H7 (cell line): ENCODE measurements around the gene DHRS1. TPM values are rescaled to one million over a fixed set of nuclear protein-coding genes. Genes with fewer than 3 reads are reported as not detected.

Experiments
- DNase-seq: peaks from one replicate; pipeline ENCODE4 v3.0.0; 2012
- H3K27me3 ChIP-seq: 2 replicates; pipeline ENCODE4 v1.6.0; 2011; ENCODE audit warnings: mild to moderate bottlenecking, low read length; ENCODE audit not compliant: control insufficient read depth, insufficient read depth
- H3K36me3 ChIP-seq: replicated peaks from 2 replicates; pipeline ENCODE4 v1.5.1; 2011; ENCODE audit warnings: low read length; ENCODE audit not compliant: control insufficient read depth, insufficient read depth
- H3K4me3 ChIP-seq: 2 replicates; pipeline ENCODE4 v1.5.1; 2011; ENCODE audit warnings: low read depth, mild to moderate bottlenecking, control low read depth, low read length, moderate library complexity; ENCODE audit not compliant: insufficient read depth
- total RNA-seq: library from RNA; depleted of rRNA; stranded (reverse); fragments of >200 nt; shearing (Covaris generic); gene quantifications from 2 replicates; pipeline ENCODE4 v1.2.3, GENCODE V29; 2014

Gene DHRS1
- total RNA-seq, 1 experiment from 2014 or later, result 18.8 TPM

DNA sequence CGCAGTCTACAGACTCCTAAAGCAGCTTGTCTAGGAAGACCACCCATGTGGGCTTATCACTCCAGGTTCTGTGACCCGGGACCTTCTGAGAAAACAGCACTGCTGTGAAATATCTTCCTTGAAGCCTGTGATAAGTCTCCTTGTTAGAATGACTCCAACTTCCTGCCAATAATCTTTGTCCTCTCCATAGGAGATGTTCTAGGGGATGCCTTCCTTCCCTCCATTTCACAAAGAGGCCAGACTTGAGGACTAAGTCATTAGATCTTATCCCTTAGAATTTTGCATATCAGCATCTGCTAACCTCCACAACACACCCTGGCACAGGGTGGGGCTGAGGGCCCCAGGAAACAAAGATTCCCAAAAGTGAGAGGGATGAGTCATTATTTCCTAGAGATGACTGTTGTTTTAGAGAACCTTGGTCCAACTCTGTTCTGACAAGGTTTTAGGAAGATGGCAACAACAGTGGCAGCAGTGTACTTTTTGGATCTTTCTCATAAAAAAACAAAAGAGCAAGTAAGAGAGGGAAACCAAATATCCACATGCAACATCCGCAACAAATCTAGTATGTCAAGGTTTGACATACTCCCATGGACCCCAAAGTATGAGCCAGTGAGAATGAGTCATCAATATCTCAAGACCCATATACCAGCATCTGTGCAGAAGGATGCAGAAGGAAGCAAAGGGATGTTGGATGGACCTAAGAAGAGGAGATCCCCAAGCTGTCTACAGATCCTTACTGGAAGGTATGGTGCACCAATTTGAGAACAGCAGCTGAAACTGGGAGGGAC is 17.8 kb upstream of the DHRS1 start:
- no peaks in the 10 kb centered on the region for H3K36me3 ChIP-seq
- H3K27me3 ChIP-seq, result peaks cover 18% of the 10 kb centered on the region
- DNase-seq, result no peak
- no peak overlapping the region for H3K4me3 ChIP-seq

DNA sequence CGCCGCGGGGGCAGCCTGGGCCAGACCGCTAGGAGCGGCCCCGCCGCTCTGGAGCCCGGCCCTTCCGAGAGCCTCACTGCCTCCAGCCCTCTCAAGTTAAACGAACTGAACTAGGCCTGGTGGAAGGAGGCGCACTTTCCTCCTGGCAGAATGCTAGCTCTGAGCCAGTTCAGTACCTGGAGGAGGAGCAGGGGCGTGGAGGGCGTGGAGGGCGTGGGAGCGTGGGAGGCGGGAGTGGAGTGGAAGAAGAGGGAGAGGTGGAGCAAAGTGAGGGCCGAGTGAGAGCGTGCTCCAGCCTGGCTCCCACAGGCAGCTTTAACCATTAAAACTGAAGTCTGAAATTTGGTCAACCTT is 17.0 kb upstream of the DHRS1 start:
- no peak overlapping the region for H3K4me3 ChIP-seq
- no peak for DNase-seq
- H3K27me3 ChIP-seq, result peaks cover 18% of the 10 kb centered on the region
- H3K36me3 ChIP-seq, result no peaks in the 10 kb centered on the region

DNA sequence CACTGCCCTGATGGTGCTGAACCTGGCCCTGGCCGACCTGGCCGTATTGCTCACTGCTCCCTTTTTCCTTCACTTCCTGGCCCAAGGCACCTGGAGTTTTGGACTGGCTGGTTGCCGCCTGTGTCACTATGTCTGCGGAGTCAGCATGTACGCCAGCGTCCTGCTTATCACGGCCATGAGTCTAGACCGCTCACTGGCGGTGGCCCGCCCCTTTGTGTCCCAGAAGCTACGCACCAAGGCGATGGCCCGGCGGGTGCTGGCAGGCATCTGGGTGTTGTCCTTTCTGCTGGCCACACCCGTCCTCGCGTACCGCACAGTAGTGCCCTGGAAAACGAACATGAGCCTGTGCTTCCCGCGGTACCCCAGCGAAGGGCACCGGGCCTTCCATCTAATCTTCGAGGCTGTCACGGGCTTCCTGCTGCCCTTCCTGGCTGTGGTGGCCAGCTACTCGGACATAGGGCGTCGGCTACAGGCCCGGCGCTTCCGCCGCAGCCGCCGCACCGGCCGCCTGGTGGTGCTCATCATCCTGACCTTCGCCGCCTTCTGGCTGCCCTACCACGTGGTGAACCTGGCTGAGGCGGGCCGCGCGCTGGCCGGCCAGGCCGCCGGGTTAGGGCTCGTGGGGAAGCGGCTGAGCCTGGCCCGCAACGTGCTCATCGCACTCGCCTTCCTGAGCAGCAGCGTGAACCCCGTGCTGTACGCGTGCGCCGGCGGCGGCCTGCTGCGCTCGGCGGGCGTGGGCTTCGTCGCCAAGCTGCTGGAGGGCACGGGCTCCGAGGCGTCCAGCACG is 16.4 kb upstream of the DHRS1 start:
- H3K27me3 ChIP-seq, result peaks cover 18% of the 10 kb centered on the region
- DNase-seq, result peak; percentile 91

DNA sequence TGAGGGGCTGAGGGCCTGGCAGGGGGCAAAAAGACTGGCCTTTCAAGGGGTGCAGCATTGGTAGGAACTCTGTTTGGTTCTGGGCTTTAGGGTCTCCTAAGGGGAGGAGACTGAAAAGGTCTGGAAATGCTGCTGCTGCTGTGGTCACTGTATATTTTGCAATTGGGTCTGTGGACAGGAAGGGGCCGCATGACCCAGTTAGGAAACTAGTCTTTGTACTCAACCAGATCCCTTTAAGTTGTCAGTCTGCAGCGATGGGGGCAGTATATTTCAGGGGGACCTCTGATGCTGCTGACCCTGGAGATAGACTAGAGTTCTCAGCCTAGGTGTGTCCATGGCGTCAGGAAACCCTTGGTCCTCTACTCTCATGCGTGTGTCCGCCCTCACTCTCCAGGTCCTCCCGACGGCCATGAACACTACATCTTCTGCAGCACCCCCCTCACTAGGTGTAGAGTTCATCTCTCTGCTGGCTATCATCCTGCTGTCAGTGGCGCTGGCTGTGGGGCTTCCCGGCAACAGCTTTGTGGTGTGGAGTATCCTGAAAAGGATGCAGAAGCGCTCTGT is 15.7 kb upstream of the DHRS1 start:
- Histone ChIP-seq H3K27me3 (peaks cover 18% of the 10 kb centered on the region), H3K4me3 (no peak overlapping the region), H3K36me3 (no peaks in the 10 kb centered on the region)
- no peak for DNase-seq

More for the DNA sequence above, 16.4 kb upstream of the DHRS1 start:
- Histone ChIP-seq H3K4me3 (no peak overlapping the region), H3K36me3 (no peaks in the 10 kb centered on the region)

DNA sequence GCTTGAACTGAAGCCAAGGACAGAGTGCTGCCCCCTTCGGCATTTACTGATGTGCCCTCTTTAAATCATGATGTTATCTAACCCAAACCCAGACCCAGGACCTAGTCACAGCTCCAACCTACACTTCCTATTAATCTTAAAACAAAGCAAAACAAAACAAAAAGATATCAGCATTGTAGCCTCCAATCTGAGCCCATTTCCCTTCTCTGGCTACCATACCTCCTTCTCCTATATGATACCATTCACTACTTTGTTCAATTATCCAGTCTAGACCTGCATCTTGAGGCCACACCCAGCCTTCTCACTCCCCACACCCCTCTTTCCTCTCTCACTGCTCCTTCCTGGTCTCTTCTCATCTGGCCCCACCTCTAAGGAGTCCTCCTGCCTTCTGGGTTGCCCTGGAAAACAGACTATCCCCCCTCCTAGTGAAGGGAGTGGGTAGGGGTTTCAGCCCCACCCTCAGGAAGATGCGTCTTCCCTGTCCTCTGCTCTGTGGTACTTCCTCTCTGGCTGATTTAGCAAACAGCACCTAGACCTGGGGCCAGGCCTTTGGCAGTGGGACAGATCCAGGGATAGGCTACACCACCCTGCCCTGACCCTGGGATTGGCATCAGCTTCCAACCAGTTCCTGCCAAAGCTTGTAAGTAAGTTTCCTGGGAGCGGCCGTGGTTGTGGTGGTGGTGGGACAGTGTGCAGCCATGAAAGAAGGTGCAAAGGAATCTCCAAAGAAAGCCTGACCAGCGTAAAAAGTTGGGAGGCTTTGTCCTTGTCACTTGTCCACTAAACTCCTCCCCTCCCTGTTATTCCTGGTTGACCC is 15.0 kb upstream of the DHRS1 start:
- H3K36me3 ChIP-seq, result 0 out of 2 replicates have a peak, but pooled peaks cover 1% of the 10 kb centered on the region
- H3K4me3 ChIP-seq, result no peak overlapping the region
- DNase-seq, result no peak
- peaks cover 15% of the 10 kb centered on the region for H3K27me3 ChIP-seq

DNA sequence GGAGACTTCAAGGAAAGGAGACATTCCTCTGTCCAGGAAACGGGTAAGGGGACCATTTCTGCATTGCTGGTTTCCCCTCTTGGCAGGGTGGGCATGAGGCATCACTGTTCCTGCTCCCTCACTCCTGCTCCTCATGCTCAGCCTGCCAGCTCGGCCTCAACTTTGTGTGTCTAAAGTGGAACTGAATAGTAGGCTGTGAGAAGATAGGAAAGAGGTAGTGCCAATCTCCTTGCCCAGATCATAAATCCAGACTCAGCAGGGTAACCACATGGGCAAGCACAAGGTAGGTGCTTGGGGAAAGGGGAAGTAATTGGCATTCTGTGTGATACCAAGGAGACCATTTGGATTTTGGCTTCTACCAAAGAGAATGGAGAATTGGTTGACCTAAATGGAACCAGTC is 14.3 kb upstream of the DHRS1 start:
- H3K4me3 ChIP-seq, result no peak overlapping the region
- H3K36me3 ChIP-seq, result 0 out of 2 replicates have a peak, but pooled peaks cover 1% of the 10 kb centered on the region
- DNase-seq, result no peak
- peaks cover 10% of the 10 kb centered on the region for H3K27me3 ChIP-seq

DNA sequence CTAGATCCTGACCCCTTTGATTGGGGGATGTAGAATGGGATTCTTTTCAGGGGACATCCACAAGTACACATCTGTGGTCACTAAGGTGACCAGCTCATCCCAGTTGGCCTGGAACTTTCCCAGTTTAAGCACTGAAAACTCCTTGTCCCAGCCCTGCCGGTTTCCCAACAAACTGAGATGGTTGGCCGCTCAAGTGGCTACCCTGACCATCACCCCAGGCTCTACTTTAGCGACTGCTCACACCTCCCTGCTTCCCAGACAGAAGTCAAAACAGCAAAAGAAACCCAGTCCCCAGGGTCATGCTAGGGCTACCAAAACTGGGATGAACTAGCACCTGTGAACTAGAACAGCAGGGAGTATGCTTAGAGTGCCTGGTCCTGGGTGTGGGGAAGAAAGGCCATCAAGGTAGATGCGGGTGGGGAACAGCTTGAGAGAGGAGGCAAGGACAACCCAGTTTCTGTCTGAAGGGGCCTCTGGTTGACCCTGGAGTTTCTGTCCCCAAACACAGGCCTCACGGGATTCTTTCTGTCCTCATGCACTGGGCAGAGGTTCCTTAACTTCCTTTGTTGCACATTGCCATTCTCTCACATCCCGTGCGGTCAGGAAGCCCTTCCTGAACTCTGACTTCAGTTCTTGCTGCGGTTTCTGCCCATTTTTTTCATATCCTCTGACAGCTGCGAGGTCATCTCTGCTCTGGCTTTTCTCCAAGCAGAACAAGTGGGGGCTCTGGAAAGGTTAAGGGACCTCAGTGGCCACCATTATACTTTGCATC is 13.3 kb upstream of the DHRS1 start:
- Histone ChIP-seq H3K27me3 (peaks cover 4% of the 10 kb centered on the region), H3K36me3 (peaks cover 5% of the 10 kb centered on the region), H3K4me3 (no peak overlapping the region)
- no peak for DNase-seq

DNA sequence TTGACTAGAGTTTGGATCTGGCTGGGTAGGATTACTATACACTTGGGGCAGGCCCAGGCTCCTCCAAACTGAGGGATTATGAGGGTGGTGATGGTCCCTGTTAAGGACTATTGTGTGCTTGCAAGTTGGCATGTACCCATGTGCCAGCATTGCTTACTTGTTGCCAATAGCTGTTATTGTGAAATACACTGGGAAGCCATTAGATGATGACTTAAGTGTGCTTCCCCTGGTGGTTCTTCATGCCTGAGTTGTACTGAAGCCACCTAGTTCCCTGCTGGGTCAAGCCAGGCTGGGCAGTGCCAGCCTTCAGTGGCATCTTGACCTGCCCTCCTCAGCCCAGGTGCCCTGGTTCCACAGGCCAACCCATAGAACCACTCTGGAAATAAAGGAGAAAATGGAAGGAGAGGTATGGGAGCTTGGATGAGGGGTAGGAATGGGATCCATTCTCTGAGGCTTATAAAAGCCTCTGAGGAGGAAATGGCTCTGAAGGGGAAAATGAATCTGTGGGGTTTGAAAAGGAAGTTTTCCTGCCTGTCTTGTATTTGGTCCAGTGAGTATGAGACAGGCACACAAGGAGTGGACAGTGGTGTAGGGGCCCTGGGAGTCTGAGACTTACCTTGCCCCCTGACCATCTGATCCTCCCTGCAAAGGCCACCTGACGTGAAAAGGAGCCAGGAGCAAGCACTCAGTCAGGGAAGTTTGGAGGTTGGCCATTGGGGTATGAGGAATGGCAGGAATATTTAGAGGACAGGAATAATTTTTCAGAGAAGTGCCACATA is 12.4 kb upstream of the DHRS1 start:
- Histone ChIP-seq H3K36me3 (peaks cover 5% of the 10 kb centered on the region), H3K4me3 (no peak overlapping the region), H3K27me3 (peaks cover 3% of the 10 kb centered on the region)
- DNase-seq, result no peak

DNA sequence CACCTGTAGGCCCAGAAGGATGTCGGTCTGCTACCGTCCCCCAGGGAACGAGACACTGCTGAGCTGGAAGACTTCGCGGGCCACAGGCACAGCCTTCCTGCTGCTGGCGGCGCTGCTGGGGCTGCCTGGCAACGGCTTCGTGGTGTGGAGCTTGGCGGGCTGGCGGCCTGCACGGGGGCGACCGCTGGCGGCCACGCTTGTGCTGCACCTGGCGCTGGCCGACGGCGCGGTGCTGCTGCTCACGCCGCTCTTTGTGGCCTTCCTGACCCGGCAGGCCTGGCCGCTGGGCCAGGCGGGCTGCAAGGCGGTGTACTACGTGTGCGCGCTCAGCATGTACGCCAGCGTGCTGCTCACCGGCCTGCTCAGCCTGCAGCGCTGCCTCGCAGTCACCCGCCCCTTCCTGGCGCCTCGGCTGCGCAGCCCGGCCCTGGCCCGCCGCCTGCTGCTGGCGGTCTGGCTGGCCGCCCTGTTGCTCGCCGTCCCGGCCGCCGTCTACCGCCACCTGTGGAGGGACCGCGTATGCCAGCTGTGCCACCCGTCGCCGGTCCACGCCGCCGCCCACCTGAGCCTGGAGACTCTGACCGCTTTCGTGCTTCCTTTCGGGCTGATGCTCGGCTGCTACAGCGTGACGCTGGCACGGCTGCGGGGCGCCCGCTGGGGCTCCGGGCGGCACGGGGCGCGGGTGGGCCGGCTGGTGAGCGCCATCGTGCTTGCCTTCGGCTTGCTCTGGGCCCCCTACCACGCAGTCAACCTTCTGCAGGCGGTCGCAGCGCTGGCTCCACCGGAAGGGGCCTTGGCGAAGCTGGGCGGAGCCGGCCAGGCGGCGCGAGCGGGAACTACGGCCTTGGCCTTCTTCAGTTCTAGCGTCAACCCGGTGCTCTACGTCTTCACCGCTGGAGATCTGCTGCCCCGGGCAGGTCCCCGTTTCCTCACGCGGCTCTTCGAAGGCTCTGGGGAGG is 11.3 kb upstream of the DHRS1 start, which contains the start of gene LTB4R:
Gene LTB4R (plus strand): TSS at position 857 of the 959 bp plus-strand sequence. CDS start 4,150 bp downstream, outside the sequence.
- Histone ChIP-seq H3K36me3 (peaks cover 13% of the 10 kb centered on the region), H3K4me3 (no peak within 1 kb of the TSS), H3K27me3 (no peaks in the 10 kb centered on the region)
- DNase-seq, result no peak

DNA sequence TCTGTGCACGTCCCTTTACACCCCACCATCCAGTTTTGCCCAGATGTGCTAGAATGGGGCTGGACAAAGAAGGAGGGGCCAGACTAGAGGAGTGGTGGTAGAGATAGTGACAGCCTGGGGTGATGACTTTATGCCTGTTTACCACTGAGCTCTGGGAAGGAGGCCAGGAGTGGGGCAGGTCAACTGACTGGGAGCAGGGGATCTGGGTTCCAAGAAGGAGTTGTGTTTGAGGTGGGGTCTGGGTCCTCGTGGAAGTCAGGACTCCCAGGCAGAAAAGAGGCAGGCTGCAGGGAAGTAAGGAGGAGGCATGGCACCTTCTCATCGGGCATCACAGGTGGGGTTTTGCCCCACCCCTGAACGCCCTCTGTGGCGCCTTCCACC is 10.7 kb upstream of the DHRS1 start:
- Histone ChIP-seq H3K4me3 (no peak overlapping the region), H3K36me3 (peaks cover 18% of the 10 kb centered on the region), H3K27me3 (no peaks in the 10 kb centered on the region)
- no peak for DNase-seq

DNA sequence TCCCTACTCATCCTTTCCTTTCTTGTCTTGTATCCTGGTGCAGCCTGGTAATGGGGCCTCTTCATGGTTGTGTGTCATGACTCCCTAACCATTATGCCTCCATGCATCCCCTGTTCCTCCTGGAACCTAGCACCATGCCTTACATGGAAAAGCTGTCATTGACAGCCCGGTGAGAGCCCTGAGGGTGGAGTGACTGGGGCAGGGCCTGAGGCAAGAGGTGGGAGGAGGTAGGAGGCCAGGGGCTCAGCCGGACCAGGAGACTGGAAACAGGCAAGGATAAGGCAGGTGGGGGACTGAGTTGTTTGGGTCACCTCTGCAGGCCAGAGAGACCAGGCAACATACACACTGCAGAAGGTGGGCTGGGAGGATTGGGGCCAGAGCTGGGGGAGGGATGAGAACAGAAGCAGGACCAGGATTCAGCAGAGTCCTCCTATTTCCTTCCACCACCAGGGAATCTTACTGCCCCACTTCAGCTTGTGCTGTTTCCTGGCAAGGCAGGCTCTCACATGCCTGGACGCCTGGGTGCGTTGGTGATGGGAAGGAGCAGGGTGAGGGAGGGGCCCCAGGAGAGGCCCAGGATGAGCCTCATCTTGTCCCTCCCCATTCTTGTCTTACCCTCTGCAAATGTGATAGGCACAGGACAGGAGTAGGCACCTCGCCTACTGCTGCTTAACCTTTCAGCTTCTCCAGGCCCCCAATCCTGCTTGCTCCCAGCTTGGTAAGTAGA is 10.1 kb upstream of the DHRS1 start, which contains the start of gene LTB4R2:
Gene LTB4R2 (plus strand): TSS at position 603 of the 727 bp plus-strand sequence. CDS start 525 bp downstream, outside the sequence.
- Histone ChIP-seq H3K4me3 (no peak within 1 kb of the TSS), H3K27me3 (no peaks in the 10 kb centered on the region), H3K36me3 (peaks cover 22% of the 10 kb centered on the region)
- DNase-seq, result no peak
